Smooth muscle cell (in vitro differentiated cells): Measurements from ENCODE around the gene SAMHD1. TPM values are rescaled to one million over a fixed set of nuclear protein-coding genes. Genes with fewer than 3 reads are reported as not detected.
"Not testable (repeated sequence)": the region's sequence is repeated elsewhere in the genome, so short reads cannot be mapped to it uniquely, and the experiment has no call there.

Experiments
- DNase-seq: peaks from one replicate; lab custom pipeline; 2025; ENCODE audit not compliant: unreplicated experiment; lab: John Stamatoyannopoulos, UW
- H2AFZ ChIP-seq: fragments of 200-600 bp; sonication (generic); 2 replicates; pipeline ENCODE4 v1.6.0; 2016; ENCODE audit warnings: antibody characterized with exemption, low read depth, mild to moderate bottlenecking
- H3F3A ChIP-seq: fragments of 200-600 bp; sonication (generic); 2 replicates; pipeline ENCODE4 v1.6.0; 2017; ENCODE audit warnings: antibody characterized with exemption, low read depth
- H3K27ac ChIP-seq: fragments of 200-600 bp; sonication (generic); 2 replicates; pipeline ENCODE4 v1.5.1; 2016; ENCODE audit warnings: low read depth, mild to moderate bottlenecking
- H3K27me3 ChIP-seq: fragments of 200-600 bp; sonication (generic); 2 replicates; pipeline ENCODE4 v1.6.1; 2016; ENCODE audit warnings: low read depth, mild to moderate bottlenecking
- H3K36me3 ChIP-seq: fragments of 200-600 bp; sonication (generic); 2 replicates; pipeline ENCODE4 v1.5.1; 2016; ENCODE audit warnings: low read depth
- H3K4me1 ChIP-seq: fragments of 200-600 bp; sonication (generic); 2 replicates; pipeline ENCODE4 v1.5.1; 2016; ENCODE audit warnings: low read depth
- H3K4me2 ChIP-seq: fragments of 200-600 bp; sonication (generic); 2 replicates; pipeline ENCODE4 v1.6.0; 2016; ENCODE audit warnings: mild to moderate bottlenecking
- H3K4me3 ChIP-seq: fragments of 200-600 bp; sonication (generic); 2 replicates; pipeline ENCODE4 v1.5.1; 2016; ENCODE audit warnings: mild to moderate bottlenecking
- H3K79me2 ChIP-seq: fragments of 200-600 bp; sonication (generic); 2 replicates; pipeline ENCODE4 v1.6.0; 2016; ENCODE audit warnings: low read depth, mild to moderate bottlenecking
- H3K9ac ChIP-seq: fragments of 200-600 bp; sonication (generic); 2 replicates; pipeline ENCODE4 v1.6.0; 2016; ENCODE audit warnings: low read depth
- H3K9me3 ChIP-seq: fragments of 200-600 bp; sonication (generic); replicated peaks from 2 replicates; pipeline ENCODE4 v1.5.1; 2016; ENCODE audit warnings: low read depth
- H4K20me1 ChIP-seq: fragments of 200-600 bp; sonication (generic); 2 replicates; pipeline ENCODE4 v1.6.0; 2016; ENCODE audit warnings: low read depth
- WGBS: methylation state at CpG from one replicate; pipeline ENCODE4 v1.1.7; 2016; ENCODE audit warnings: low lambda C conversion rate; 5-methylcytosine and 5-hydroxymethylcytosine counted together
- polyA plus RNA-seq: library from polyadenylated mRNA; unstranded; fragments of >200 nt; fragmentation: Nextera tagmentation; extraction: Ambion mirVana; gene quantifications from 2 replicates; pipeline ENCODE4 v1.2.1, GENCODE V29; 2016
- total RNA-seq: library from RNA; depleted of rRNA; stranded (reverse); fragments of >200 nt; gene quantifications from 2 replicates; pipeline ENCODE4 v1.2.3, GENCODE V29; 2014
- TF ChIP-seq, protein P1 (sequence below): fragments of 200-600 bp; sonication (generic); IDR thresholded peaks from 2 replicates; pipeline ENCODE4 v1.5.1; 2017; ENCODE audit warnings: borderline replicate concordance, mild to moderate bottlenecking, antibody characterized with exemption; ENCODE audit not compliant: insufficient read depth, poor library complexity, severe bottlenecking

SAMHD1 gene
- total and polyA plus RNA-seq, 2 experiments from 2014 or later = 2.1 to 4.6 TPM

- Histone ChIP-seq H3K27me3 (no peaks in the 10 kb centered on the region), H3K79me2 (no peaks in the 10 kb centered on the region), H3K27ac (no peak overlapping the region), H3K4me3 (no peak overlapping the region), H3K36me3 (no peaks in the 10 kb centered on the region), H4K20me1 (no peaks in the 10 kb centered on the region), H3K9me3 (no peaks in the 10 kb centered on the region), H3K4me2 (no peak overlapping the region), H2AFZ (no peak overlapping the region), H3F3A (no peaks in the 10 kb centered on the region), H3K4me1 (no peaks in the 10 kb centered on the region), H3K9ac (no peak overlapping the region)
- DNase-seq = no peak
- TF ChIP-seq, protein P1, sequence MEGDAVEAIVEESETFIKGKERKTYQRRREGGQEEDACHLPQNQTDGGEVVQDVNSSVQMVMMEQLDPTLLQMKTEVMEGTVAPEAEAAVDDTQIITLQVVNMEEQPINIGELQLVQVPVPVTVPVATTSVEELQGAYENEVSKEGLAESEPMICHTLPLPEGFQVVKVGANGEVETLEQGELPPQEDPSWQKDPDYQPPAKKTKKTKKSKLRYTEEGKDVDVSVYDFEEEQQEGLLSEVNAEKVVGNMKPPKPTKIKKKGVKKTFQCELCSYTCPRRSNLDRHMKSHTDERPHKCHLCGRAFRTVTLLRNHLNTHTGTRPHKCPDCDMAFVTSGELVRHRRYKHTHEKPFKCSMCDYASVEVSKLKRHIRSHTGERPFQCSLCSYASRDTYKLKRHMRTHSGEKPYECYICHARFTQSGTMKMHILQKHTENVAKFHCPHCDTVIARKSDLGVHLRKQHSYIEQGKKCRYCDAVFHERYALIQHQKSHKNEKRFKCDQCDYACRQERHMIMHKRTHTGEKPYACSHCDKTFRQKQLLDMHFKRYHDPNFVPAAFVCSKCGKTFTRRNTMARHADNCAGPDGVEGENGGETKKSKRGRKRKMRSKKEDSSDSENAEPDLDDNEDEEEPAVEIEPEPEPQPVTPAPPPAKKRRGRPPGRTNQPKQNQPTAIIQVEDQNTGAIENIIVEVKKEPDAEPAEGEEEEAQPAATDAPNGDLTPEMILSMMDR = no peak
- 79% methylated on average over 10 of the region's 10 CpGs for WGBS
Measured at GRCh38 chr20:36969478-36970186, 18.1 kb upstream of the SAMHD1 start.

DNA sequence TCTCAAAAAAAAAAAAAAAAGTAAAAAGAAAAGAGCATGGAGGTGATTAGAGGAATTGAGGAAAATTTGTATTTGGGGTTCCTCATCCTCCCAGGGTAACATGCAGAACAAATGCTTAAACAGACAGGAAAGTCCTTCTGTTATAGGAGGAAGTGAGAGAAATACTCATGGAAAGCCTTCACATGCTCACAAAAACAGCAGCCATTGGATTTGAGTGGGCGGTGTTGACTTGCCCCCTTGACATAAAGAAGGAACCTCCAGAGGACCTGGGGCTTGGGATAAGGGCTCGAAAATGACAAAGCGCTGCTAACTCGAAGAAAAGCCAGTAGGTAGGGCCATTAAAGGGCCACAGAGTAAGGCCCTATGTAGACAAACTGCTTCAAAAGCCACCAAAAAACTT is 17.5 kb upstream of the SAMHD1 start:
- Histone ChIP-seq H3K4me3 (no peak overlapping the region), H3K4me2 (no peak overlapping the region), H2AFZ (no peak overlapping the region), H3K9me3 (no peaks in the 10 kb centered on the region), H3K27me3 (no peaks in the 10 kb centered on the region), H3K36me3 (no peaks in the 10 kb centered on the region), H3K9ac (no peak overlapping the region), H3K79me2 (no peaks in the 10 kb centered on the region), H3K4me1 (no peaks in the 10 kb centered on the region), H3F3A (no peaks in the 10 kb centered on the region), H4K20me1 (no peaks in the 10 kb centered on the region), H3K27ac (no peak overlapping the region)
- TF ChIP-seq, protein P1 = no peak
- DNase-seq = no peak
- WGBS = 91% methylated on average over 4 of the region's 4 CpGs

DNA sequence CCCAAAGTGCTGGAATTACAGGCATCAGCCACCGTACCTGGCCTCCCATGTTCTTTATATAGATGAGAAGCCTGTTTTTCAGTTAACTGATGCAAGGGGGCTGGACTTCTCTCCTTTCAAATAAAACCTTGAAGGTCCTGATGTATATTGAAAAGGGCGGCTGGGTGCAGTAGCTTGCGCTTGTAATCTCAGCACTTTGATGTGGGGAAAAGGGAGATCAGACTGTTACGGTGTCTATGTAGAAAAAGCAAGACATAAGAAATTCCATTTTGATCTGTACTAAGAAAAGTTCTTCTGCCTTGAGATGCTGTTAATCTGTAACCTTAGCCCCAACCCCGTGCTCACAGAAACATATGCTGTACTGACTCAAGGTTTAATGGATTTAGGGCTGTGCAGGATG is 16.1 kb upstream of the SAMHD1 start:
- TF ChIP-seq, protein P1 = no peak
- no peaks in the 10 kb centered on the region for H3K79me2 ChIP-seq
- H3K4me3 ChIP-seq = no peak overlapping the region
- WGBS = 84% methylated on average over 5 of the region's 5 CpGs
- no peak overlapping the region for H3K9ac ChIP-seq
- no peaks in the 10 kb centered on the region for H3K36me3 ChIP-seq
- H3K4me1 ChIP-seq = no peaks in the 10 kb centered on the region
- H3F3A ChIP-seq = no peaks in the 10 kb centered on the region
- H3K4me2 ChIP-seq = no peak overlapping the region
- DNase-seq = no peak
- H4K20me1 ChIP-seq = no peaks in the 10 kb centered on the region
- H2AFZ ChIP-seq = no peak overlapping the region
- H3K27me3 ChIP-seq = no peaks in the 10 kb centered on the region
- H3K9me3 ChIP-seq = no peaks in the 10 kb centered on the region
- no peak overlapping the region for H3K27ac ChIP-seq

GRCh38 chr20:36966965-36967364 is 15.5 kb upstream of the SAMHD1 start:
- not testable (repeated sequence) for H3K36me3 ChIP-seq, H3K27ac ChIP-seq, H4K20me1 ChIP-seq, H3K9me3 ChIP-seq, H3F3A ChIP-seq, H3K4me1 ChIP-seq, DNase-seq, H3K27me3 ChIP-seq, H3K79me2 ChIP-seq, H3K4me2 ChIP-seq, H2AFZ ChIP-seq, H3K4me3 ChIP-seq, H3K9ac ChIP-seq
- 77% methylated on average over 3 of the region's 3 CpGs for WGBS

DNA sequence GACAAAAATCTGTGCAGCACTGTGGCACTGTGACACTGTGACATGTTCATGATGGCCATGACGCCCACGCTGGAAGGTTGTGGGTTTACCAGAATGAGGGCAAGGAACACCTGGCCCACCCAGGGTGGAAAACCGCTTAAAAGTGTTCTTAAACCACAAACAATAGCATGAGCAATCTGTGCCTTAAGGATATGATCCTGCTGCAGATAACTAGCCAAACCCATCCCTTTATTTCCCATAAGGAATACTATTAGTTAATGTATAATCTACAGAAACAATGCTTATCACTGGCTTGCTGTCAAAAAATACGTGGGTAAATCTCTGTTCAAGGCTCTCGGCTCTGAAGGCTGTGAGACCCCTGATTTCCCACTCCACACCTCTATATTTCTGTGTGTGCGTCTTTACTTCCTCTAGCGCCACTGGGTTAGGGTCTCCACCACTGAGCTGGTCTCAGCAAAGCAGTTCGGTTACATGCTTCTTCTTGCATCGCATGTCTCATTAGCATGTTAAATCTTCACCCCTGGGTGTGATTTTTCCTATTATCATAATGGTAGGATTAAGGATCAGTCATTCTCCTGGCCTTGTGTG is 10.9 kb upstream of the SAMHD1 start:
- not testable (repeated sequence) for DNase-seq, H3K27me3 ChIP-seq, H4K20me1 ChIP-seq, H2AFZ ChIP-seq, H3K4me3 ChIP-seq, H3K36me3 ChIP-seq, H3K9ac ChIP-seq, H3K9me3 ChIP-seq, H3K27ac ChIP-seq, H3K4me2 ChIP-seq, H3K79me2 ChIP-seq, H3F3A ChIP-seq, H3K4me1 ChIP-seq
- WGBS = 80% methylated on average over 9 of the region's 9 CpGs
